H1 (cell line): Measurements from ENCODE around the gene LIX1L. TPM values are rescaled to one million over a fixed set of nuclear protein-coding genes. Genes with fewer than 3 reads are reported as not detected.
A peak's percentile ranks its signal among the peaks of the same experiment; 100 is the strongest.

Experiments
- CTCF ChIA-PET: fragments of 300-600 bp; sonication (Branson Sonifier 250); formaldehyde crosslinking; loops from one replicate; lab custom pipeline; 2021; ENCODE audit not compliant: partially characterized antibody; lab: Charles Lee
- POLR2A ChIA-PET: fragments of 300-600 bp; sonication (Branson Sonifier 250); formaldehyde crosslinking; loops from one replicate; lab custom pipeline; 2021; ENCODE audit warnings: inconsistent platforms; ENCODE audit not compliant: partially characterized antibody; lab: Charles Lee
- DNase-seq, 2 experiments: peaks; one replicate each; pipeline versions ENCODE4 v3.0.0 to v3.0.0-alpha.2; 2010 to 2022; ENCODE audit warnings: low spot score in 2 of 2, low read depth in 1 of 2, mixed read lengths in 1 of 2
- FAIRE-seq: peaks from 2 replicates; lab custom pipeline; 2011; peaks lifted over from hg19 to GRCh38; lab: Jason Lieb, UNC
- H2AFZ ChIP-seq: 2 replicates; pipeline ENCODE4 v1.8.1; 2012; ENCODE audit warnings: low read length, inconsistent platforms
- H2AK5ac ChIP-seq: 2 replicates; pipeline ENCODE4 v1.6.1; 2013; ENCODE audit warnings: low read depth, low read length
- H2BK120ac ChIP-seq: replicated peaks from 2 replicates; pipeline ENCODE3; 2013; ENCODE audit warnings: low read depth, low read length, inconsistent platforms
- H2BK12ac ChIP-seq: 2 replicates; pipeline ENCODE4 v1.6.1; 2013; ENCODE audit warnings: low read depth, low read length
- H2BK15ac ChIP-seq: 2 replicates; pipeline ENCODE4 v1.6.1; 2013; ENCODE audit warnings: low read length
- H2BK20ac ChIP-seq: 2 replicates; pipeline ENCODE4 v1.6.1; 2013; ENCODE audit warnings: low read length
- H2BK5ac ChIP-seq: 2 replicates; pipeline ENCODE4 v1.6.1; 2013; ENCODE audit warnings: low read depth, low read length
- H3K14ac ChIP-seq: 2 replicates; pipeline ENCODE4 v1.6.1; 2013; ENCODE audit warnings: inconsistent platforms; ENCODE audit not compliant: insufficient read length
- H3K18ac ChIP-seq: 2 replicates; pipeline ENCODE4 v1.6.1; 2013; ENCODE audit warnings: low read length; ENCODE audit errors: extremely low read depth
- H3K23ac ChIP-seq: 2 replicates; pipeline ENCODE4 v1.6.1; 2013; ENCODE audit warnings: inconsistent platforms; ENCODE audit not compliant: insufficient read length
- H3K23me2 ChIP-seq: 2 replicates; pipeline ENCODE4 v1.6.1; 2013; ENCODE audit warnings: low read depth, low read length
- H3K27ac ChIP-seq: 2 replicates; pipeline ENCODE4 v1.6.1; 2011; ENCODE audit warnings: low read depth, low read length, inconsistent platforms
- H3K27me3 ChIP-seq, 4 experiments: replicated peaks in 1 of 4; 1 replicate in 1 of 4; 2 replicates in 3 of 4; pipeline versions ENCODE4 v1.6.1 to v1.8.1; 2011 to 2013; ENCODE audit warnings: low read length in 3 of 4, mild to moderate bottlenecking in 3 of 4, inconsistent platforms in 2 of 4, mixed read lengths in 2 of 4, moderate library complexity in 1 of 4; ENCODE audit not compliant: control insufficient read depth in 3 of 4, insufficient read depth in 3 of 4; ENCODE audit errors: extremely low read depth in 1 of 4
- H3K36me3 ChIP-seq, 4 experiments: 2 replicates each; pipeline versions ENCODE4 v1.6.1 to v1.8.1; 2011 to 2013; ENCODE audit warnings: mild to moderate bottlenecking in 4 of 4, low read length in 3 of 4, moderate library complexity in 2 of 4, control low read depth in 1 of 4, inconsistent platforms in 1 of 4; ENCODE audit not compliant: insufficient read depth in 4 of 4, control insufficient read depth in 2 of 4
- H3K4ac ChIP-seq: replicated peaks from 2 replicates; pipeline ENCODE3; 2013; ENCODE audit warnings: low read length, low read depth, mixed read lengths, inconsistent platforms; ENCODE audit not compliant: insufficient read length
- H3K4me1 ChIP-seq, 4 experiments: replicated peaks in 1 of 4; 1 replicate in 1 of 4; 2 replicates in 3 of 4; pipeline versions ENCODE4 v1.6.1 to v1.8.1; 2011 to 2013; ENCODE audit warnings: low read length in 3 of 4, inconsistent platforms in 2 of 4, mixed read lengths in 1 of 4; ENCODE audit not compliant: insufficient read depth in 4 of 4, control insufficient read depth in 3 of 4
- H3K4me2 ChIP-seq, 2 experiments: 2 replicates each; pipeline versions ENCODE4 v1.6.1 to v1.8.1; 2011 to 2013; ENCODE audit warnings: low read depth in 2 of 2, low read length in 2 of 2, control low read depth in 1 of 2, inconsistent platforms in 1 of 2, mild to moderate bottlenecking in 1 of 2; ENCODE audit not compliant: insufficient read depth in 1 of 2
- H3K4me3 ChIP-seq, 4 experiments: fragments of 200-600, 300-600 bp in 1 of 4; sonication (generic), shearing (Covaris generic), sonication (Bioruptor Twin) in 1 of 4; 2 replicates each; pipeline versions ENCODE4 v1.5.1 to v1.8.1; 2011 to 2016; ENCODE audit warnings: low read length in 4 of 4, low read depth in 3 of 4, control low read depth in 2 of 4, inconsistent platforms in 2 of 4, mild to moderate bottlenecking in 2 of 4, mixed read lengths in 1 of 4, moderate library complexity in 1 of 4; ENCODE audit not compliant: insufficient read depth in 2 of 4; ENCODE audit errors: extremely low read depth in 1 of 4
- H3K56ac ChIP-seq: replicated peaks from 2 replicates; pipeline ENCODE3; 2013; ENCODE audit warnings: low read depth, mild to moderate bottlenecking, mixed read lengths, low read length, inconsistent platforms; ENCODE audit not compliant: insufficient read length
- H3K79me1 ChIP-seq: 2 replicates; pipeline ENCODE4 v1.6.1; 2013; ENCODE audit warnings: low read depth, low read length, control low read depth
- H3K79me2 ChIP-seq, 2 experiments: 2 replicates each; pipeline versions ENCODE4 v1.6.1 to v1.8.1; 2012 to 2013; ENCODE audit warnings: low read length in 2 of 2, mild to moderate bottlenecking in 2 of 2, inconsistent platforms in 1 of 2; ENCODE audit not compliant: insufficient read depth in 2 of 2, control insufficient read depth in 1 of 2
- H3K9ac ChIP-seq, 4 experiments: replicated peaks in 1 of 4; 1 replicate in 1 of 4; 2 replicates in 3 of 4; pipeline versions ENCODE4 v1.6.1 to v1.8.1; 2011 to 2013; ENCODE audit warnings: low read depth in 3 of 4, low read length in 3 of 4, control low read depth in 2 of 4, mild to moderate bottlenecking in 2 of 4, moderate library complexity in 2 of 4, inconsistent platforms in 1 of 4; ENCODE audit errors: extremely low read depth in 1 of 4
- H3K9me3 ChIP-seq, 2 experiments: 2 replicates each; pipeline versions ENCODE4 v1.6.1 to v1.8.1; 2012 to 2013; ENCODE audit warnings: mild to moderate bottlenecking in 2 of 2, moderate library complexity in 2 of 2, control low read depth in 1 of 2, inconsistent platforms in 1 of 2, low read depth in 1 of 2, low read length in 1 of 2, mixed read lengths in 1 of 2; ENCODE audit not compliant: insufficient read depth in 2 of 2
- H4K20me1 ChIP-seq, 2 experiments: replicated peaks in 1 of 2; 2 replicates each; pipeline versions ENCODE3 to v1.8.1; 2011 to 2013; ENCODE audit warnings: inconsistent platforms in 2 of 2, low read length in 2 of 2, mild to moderate bottlenecking in 1 of 2; ENCODE audit not compliant: insufficient read depth in 2 of 2, control insufficient read depth in 1 of 2
- H4K5ac ChIP-seq: 2 replicates; pipeline ENCODE4 v1.6.1; 2013; ENCODE audit warnings: low read length, low read depth, mixed read lengths, inconsistent platforms; ENCODE audit not compliant: insufficient read length
- H4K8ac ChIP-seq: 2 replicates; pipeline ENCODE4 v1.8.0; 2013; ENCODE audit warnings: mild to moderate bottlenecking, moderate library complexity, low read length, inconsistent platforms; ENCODE audit not compliant: insufficient read depth; ENCODE audit errors: extremely low read depth
- H4K91ac ChIP-seq: replicated peaks from 2 replicates; pipeline ENCODE3; 2013; ENCODE audit warnings: low read length, mixed read lengths, inconsistent platforms; ENCODE audit not compliant: insufficient read length
- CHD1 ChIP-seq: IDR thresholded peaks from 2 replicates; pipeline ENCODE4 v1.6.1; 2012; ENCODE audit warnings: low read depth, low read length, improper control_type of control experiment
- PHF8 ChIP-seq: fragments of 200-600 bp; sonication (generic); conservative IDR thresholded peaks from 2 replicates; pipeline ENCODE4 v1.7.1; 2012; ENCODE audit warnings: low read depth, mild to moderate bottlenecking, inconsistent platforms, low read length, moderate library complexity
- WGBS, 2 experiments: shearing (Covaris generic) in 1 of 2; methylation state at CpG; one replicate each; pipeline versions ENCODE4 v1.1.6 to v1.1.7; 2013 to 2015; ENCODE audit warnings: low lambda C conversion rate in 2 of 2, mixed read lengths in 2 of 2, inconsistent platforms in 1 of 2, low coverage in 1 of 2, missing lambda C conversion rate in 1 of 2; ENCODE audit not compliant: insufficient replicate concordance in 2 of 2, insufficient coverage in 1 of 2, insufficient read length in 1 of 2; ENCODE audit errors: extremely low coverage in 1 of 2, missing lambda C conversion rate in 1 of 2; 5-methylcytosine and 5-hydroxymethylcytosine counted together
- polyA plus RNA-seq, 7 experiments: library from polyadenylated mRNA; depleted of rRNA in 3 of 7; stranded (reverse) in 5 of 7; unstranded in 2 of 7; fragments of >200 nt in 5 of 7; fragments of 200-250 nt in 2 of 7; gene quantifications; 1 replicate in 5 of 7; 2 replicates in 1 of 7; 4 replicates in 1 of 7; pipeline versions ENCODE4 v1.2.1 to v1.2.3, GENCODE V29; 2011 to 2013; ENCODE audit warnings: missing spikeins in 2 of 7, mixed read lengths in 2 of 7
- total RNA-seq: library from RNA; stranded (reverse); fragmentation: NEBNext Ultra II Directional; extraction: Animal tissue kit (Norgen Biotek cat#: 25700); gene quantifications from 2 replicates; pipeline ENCODE4 v1.2.1, GENCODE V29; 2021

Gene LIX1L
- total and polyA plus RNA-seq, 2 of the 8 experiments (the other 6 are each of a cell fraction or from before 2014, with no cell fraction given), result 2.9 to 3.7 TPM

DNA sequence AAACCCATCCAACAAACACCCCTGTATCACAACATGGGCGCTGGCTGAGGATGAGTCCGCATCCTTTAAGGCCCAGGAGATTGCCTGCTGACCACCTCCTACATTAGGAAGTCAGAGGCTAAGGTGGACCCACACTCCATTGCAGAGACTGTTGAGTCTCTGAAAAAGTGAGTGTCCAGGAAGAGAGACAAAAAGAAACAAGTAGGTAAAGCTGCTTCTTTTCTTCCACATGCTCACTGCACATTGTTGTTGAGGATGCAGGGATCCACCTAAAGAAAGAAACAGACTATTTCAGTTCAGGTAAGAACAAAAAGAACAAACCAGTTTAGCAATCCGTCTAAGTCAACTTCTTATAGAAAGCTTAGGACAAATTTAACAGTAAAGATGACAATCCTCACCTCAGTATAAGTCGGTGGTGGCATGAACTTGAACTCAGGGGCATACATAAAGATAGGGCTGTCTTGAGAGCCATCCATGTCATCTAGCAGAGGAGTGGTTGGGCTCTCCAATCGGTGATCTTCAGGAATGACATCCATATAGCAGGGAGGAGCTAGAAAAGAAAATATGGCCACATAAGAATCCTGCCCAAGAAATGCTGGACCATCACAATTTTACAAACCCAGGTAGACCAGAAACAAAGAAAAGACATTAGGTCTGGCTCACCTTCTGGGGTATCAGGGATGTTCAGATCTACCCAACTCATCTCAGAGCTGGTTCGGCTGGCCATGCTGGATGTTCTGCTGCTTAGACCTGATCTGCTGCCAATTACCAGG is 36.0 kb upstream of the LIX1L start:
- Histone ChIP-seq H3K27ac (no peak overlapping the region), H3K18ac (no peak overlapping the region), H2AK5ac (no peak overlapping the region), H2BK12ac (no peak overlapping the region), H3K4me1 (peaks cover 2 to 8% (median 5%) of the 10 kb centered on the region in 4 experiments; a peak in 4 of 7 replicates), H4K8ac (no peak overlapping the region), H3K27me3 (no peaks in the 10 kb centered on the region), H4K5ac (no peak overlapping the region), H4K20me1 (peaks cover 0 to 2% of the 10 kb centered on the region in 2 experiments), H3K56ac (no peak overlapping the region), H3K23me2 (peaks cover 9% of the 10 kb centered on the region), H3K4ac (no peak overlapping the region), H2BK120ac (no peak overlapping the region), H2BK5ac (no peak overlapping the region), H3K4me3 (peak overlapping the region; percentile 89 to 96 (median 93); a peak in 6 of 8 replicates), H2AFZ (no peak overlapping the region), H3K79me1 (peaks cover 6% of the 10 kb centered on the region; the same call in 1 of the 2 replicates), H2BK20ac (no peak overlapping the region), H3K14ac (no peak overlapping the region), H3K36me3 (peaks cover 17 to 35% (median 25%) of the 10 kb centered on the region in 4 experiments), H3K4me2 (peak overlapping the region; percentile 83 to 96), H3K23ac (no peak overlapping the region), H3K9ac (no peak overlapping the region; a peak in 1 of 7 replicates), H3K79me2 (peaks cover 4 to 27% of the 10 kb centered on the region in 2 experiments; a peak in 3 of 4 replicates), H3K9me3 (no peaks in the 10 kb centered on the region), H4K91ac (no peak overlapping the region), H2BK15ac (no peak overlapping the region)
- FAIRE-seq (no peak), DNase-seq (no peak)
- ChIA-PET POLR2A (interaction anchor here (0.8 to 13.4 kb wide), 8 partner anchors 11 to 137 kb away, joined by 3 to 218 read pairs (median 6); partner anchors contain the start of gene HJV), CTCF (interaction anchor here (0.9 to 12.6 kb wide), 4 partner anchors 10 to 15 kb away, joined by 3 to 93 read pairs (median 4); no protein-coding TSS in a partner anchor)
- WGBS, 2 experiments, result 83% methylated on average over 6 of the region's 6 CpGs; no CpG with 5 or more reads in 1 of the 2 experiments
- TF ChIP-seq PHF8, result no peak
- no peak for TF ChIP-seq CHD1
